Measurements from ENCODE around the gene P4HB.
"Not testable (repeated sequence)": the region's sequence is repeated elsewhere in the genome, so short reads cannot be mapped to it uniquely, and the experiment has no call there.

P4HB gene

GRCh38 chr17:81846743-81847689 lies 13.3 kb downstream of the P4HB start:
- no peak for DNase-seq (ENCODE audit: low read depth in 2 of 2)

- DNase-seq (ENCODE audit: low read depth in 2 of 2) = no peak
Observed at GRCh38 chr17:81845881-81846742, 14.2 kb downstream of the P4HB start.

GRCh38 chr17:81845361-81845760 lies 15.0 kb downstream of the P4HB start:
- no peak for DNase-seq (ENCODE audit: low read depth in 2 of 2)

- no peak for DNase-seq (ENCODE audit: low read depth in 2 of 2)
Observed at GRCh38 chr17:81844887-81845286, 15.4 kb downstream of the P4HB start.

GRCh38 chr17:81844327-81844851 lies 15.9 kb downstream of the P4HB start:
- no peak for DNase-seq (ENCODE audit: low read depth in 2 of 2)

GRCh38 chr17:81843713-81844326 lies 16.5 kb downstream of the P4HB start:
- no peak for DNase-seq (ENCODE audit: low read depth in 2 of 2)

GRCh38 chr17:81842725-81843504 lies 17.4 kb downstream of the P4HB start:
- DNase-seq (ENCODE audit: low read depth in 2 of 2) = no peak

- no peak for DNase-seq (ENCODE audit: low read depth in 2 of 2)
Observed at GRCh38 chr17:81842378-81842724, 18.0 kb downstream of the P4HB start.

- no peak for DNase-seq (ENCODE audit: low read depth in 2 of 2)
Observed at GRCh38 chr17:81841866-81842265, 18.5 kb downstream of the P4HB start.

GRCh38 chr17:81840826-81841778 lies 19.2 kb downstream of the P4HB start:
- no peak for DNase-seq (ENCODE audit: low read depth in 2 of 2)

- DNase-seq (ENCODE audit: low read depth in 2 of 2) = not testable (repeated sequence)
Observed at GRCh38 chr17:81840059-81840458, 20.3 kb downstream of the P4HB start.

- no peak for DNase-seq (ENCODE audit: low read depth in 2 of 2)
Observed at GRCh38 chr17:81839301-81839700, 21.0 kb downstream of the P4HB start.

- no peak for DNase-seq (ENCODE audit: low read depth in 2 of 2)
Observed at GRCh38 chr17:81838753-81839255, 21.5 kb downstream of the P4HB start.

- no peak for DNase-seq (ENCODE audit: low read depth in 2 of 2)
Observed at GRCh38 chr17:81837641-81838040, 22.7 kb downstream of the P4HB start.

- DNase-seq (ENCODE audit: low read depth in 2 of 2) = no peak
Observed at GRCh38 chr17:81834831-81835267, 25.5 kb downstream of the P4HB start, which contains the start of gene PPP1R27. Gene PPP1R27, minus strand, starts transcription at chr17:81835050. Its CDS starts 97 bp downstream, at chr17:81834953.

- DNase-seq (ENCODE audit: low read depth in 2 of 2) = no peak
Observed at GRCh38 chr17:81833921-81834830, 26.2 kb downstream of the P4HB start.

- DNase-seq (ENCODE audit: low read depth in 2 of 2) = peak; percentile 88 to 90
Observed at GRCh38 chr17:81833160-81833920, 27.0 kb downstream of the P4HB start, which contains the start of gene MCRIP1. Gene MCRIP1, minus strand, starts transcription at chr17:81833291. Its CDS starts 8,785 bp downstream, at chr17:81824506.
